GM18870 (cell line): ENCODE results near the gene OR51A2.
"Not testable (repeated sequence)": the region's sequence is repeated elsewhere in the genome, so short reads cannot be mapped to it uniquely, and the experiment has no call there.

Experiments
- ATAC-seq: cut with Tn5 transposase; IDR thresholded peaks from one replicate; pipeline ENCODE4 v1.9.1; 2021; ENCODE audit warnings: moderate library complexity; ENCODE audit not compliant: unreplicated experiment

The OR51A2 gene

DNA sequence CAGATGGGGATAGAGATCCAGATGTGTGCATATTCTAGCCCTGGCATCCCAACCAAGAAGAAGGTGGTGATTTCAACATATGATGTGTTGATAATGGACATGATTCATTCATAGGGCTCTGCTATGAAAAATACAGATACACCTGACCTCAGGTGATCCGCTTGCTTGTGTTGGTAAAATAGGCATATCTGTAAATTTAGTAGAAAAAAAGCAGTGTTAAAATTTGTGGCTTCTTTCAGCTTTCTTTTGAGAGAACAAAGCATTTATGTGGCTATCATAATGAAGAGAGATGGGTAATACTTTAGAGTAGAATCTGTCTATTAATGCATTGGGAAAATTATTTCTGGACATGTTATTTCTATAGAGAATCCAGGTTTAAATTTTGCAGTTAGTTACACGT, at the start of gene OR51A2:
Gene OR51A2 (minus strand): TSS at position 101 of the 400 bp plus-strand sequence. CDS start 0 bp downstream, at position 101.
- not testable (repeated sequence) for ATAC-seq

DNA sequence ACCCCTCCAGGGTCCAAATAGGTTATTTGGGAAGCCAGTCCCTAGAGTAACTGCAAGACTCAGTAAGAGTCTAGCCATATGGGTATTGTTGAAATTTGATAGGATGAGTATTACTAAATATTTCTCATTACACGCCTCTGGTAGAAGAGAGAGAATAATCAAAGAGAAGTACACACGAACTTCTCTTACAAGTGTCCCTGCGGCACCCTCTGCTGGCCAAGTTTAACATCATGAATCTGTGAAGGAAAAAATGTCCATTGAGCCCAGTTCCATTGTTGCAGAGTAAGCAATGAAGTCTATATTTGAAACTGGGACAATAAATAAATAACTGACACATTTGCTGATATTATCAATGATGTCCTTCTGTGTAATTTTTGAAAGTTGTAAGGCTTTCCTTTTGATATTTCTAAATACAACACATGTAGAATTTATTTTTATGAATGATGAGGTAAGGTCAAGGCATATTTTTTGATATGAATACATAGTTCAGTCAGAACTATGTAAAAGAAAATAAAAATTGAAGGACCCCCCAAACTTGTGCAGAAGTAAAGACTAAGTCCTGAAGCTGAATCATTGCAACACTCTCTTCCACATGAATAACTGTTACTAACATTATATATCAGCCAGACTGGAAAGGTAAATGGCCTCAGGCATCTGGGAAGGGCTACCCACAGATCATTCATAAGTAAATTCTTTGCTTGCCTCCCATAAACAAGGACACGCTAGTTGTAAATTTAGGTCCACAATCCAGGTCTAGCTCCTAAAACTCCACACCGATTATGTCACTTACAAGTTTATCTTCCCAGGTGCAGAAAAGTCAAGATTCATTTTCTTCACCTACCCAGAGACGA, 49.1 kb upstream of the OR51A2 start:
- ATAC-seq = no peak

GRCh38 chr11:4994551-4994950, 39.0 kb upstream of the OR51A2 start, which contains the start of gene OR51L1:
Gene OR51L1 (plus strand): TSS chr11:4994851. CDS start chr11:4998983, 4,132 bp downstream.
- ATAC-seq = no peak

DNA sequence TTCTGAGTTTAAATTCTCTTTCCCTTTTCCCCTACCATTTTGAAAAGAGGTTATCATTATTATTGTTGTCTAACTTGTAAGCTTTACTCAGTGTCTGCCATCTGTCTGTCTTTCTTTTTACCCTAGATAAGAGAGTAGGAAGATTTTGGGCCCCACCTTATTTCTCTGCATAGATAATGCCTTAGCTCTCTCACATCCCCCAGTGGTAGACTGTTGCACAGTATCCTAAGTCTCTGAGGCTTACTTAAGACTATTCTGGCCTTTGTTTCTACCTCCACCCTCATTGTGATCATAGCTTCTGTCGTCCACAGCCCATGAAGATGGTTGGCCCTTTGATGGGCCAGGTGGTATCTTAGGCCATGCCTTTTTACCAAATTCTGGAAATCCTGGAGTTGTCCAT, 35.5 kb upstream of the OR51A2 start:
- no peak for ATAC-seq

DNA sequence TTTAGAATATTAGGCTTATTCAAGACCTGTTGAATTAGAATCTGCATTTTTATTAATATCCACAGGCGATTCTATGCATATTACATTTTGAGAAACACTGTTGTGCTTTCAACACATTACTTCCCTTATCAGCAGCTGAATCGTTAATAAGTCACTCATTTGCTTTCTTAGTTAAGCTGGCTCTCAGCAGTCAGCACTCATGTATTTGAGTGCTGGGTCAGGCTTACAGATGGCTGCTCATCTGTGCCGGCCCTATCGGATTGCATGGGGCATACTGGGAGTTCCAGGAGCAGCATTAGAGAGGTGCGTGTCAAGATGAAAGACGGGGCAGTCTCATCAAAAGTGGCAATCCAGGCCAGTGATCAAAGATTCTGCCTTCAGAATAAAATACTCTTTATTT, 28.3 kb upstream of the OR51A2 start:
- ATAC-seq = no peak

GRCh38 chr11:4982678-4983077, 27.2 kb upstream of the OR51A2 start:
- no peak for ATAC-seq

DNA sequence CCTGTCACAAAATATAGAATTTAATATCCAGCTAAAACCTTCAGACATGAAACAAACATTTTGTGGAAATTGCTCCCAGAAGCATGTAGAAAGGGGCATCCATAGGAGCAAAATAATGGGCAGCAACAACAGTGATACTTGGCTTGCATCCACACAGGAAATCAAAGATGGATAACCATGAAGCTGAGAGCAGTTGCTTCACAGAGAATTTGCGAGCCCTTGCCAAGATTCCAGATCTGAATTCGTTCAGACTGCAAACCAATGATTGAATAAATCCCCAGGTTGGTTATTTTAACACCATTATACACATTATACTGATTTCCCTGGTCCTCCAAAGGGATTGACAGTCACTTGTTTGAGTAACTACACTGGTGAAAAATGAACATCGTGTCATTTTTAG, 23.5 kb upstream of the OR51A2 start:
- no peak for ATAC-seq

DNA sequence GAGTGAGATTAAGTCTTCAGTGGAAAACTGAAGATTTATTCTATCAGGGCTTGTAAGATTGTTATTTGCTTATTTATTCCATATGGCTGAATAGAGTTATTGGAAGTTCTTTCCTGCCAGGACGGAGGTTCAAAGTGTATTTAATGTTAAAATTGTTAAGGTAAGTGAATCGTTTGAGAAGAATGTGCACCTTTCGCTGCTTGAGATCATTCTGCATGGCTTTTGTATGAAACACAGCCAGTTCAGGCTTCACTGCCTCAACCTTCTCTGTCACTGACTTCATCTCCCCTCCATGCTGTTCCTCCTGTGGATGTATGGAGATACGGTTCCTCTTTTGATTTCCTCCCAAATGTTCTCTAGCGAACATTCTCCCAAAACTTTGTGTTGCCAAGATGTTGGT, 19.9 kb upstream of the OR51A2 start:
- no peak for ATAC-seq

GRCh38 chr11:4962816-4963215, 7.3 kb upstream of the OR51A2 start:
- no peak for ATAC-seq

GRCh38 chr11:4960877-4961276, 5.4 kb upstream of the OR51A2 start:
- no peak for ATAC-seq

- no peak for ATAC-seq
Measured at GRCh38 chr11:4957396-4957795, 1.9 kb upstream of the OR51A2 start.

DNA sequence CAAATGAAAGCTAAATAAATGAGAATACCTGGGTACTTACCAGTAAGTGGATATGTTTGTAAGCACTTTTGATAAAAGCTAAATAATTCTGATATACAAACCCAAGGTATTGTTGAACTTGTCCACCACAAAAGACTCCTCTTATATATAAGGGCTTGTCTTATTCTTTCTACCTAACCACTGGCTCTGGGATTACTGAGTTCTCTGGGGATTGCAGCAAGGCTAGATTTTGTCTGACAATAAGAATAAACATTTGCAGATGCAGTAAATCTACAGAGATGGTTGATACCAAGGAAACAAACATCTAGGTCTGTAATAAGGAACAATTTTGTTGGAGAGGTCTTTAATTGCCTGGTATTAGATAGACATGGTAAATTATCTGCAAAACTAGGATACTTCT, 8.0 kb downstream of the OR51A2 start, which contains the start of gene OR51A4:
Gene OR51A4 (minus strand): TSS at position 101 of the 400 bp plus-strand sequence. CDS start 505 bp downstream, outside the sequence.
- ATAC-seq = no peak

GRCh38 chr11:4936745-4937144, 18.8 kb downstream of the OR51A2 start:
- ATAC-seq = no peak

DNA sequence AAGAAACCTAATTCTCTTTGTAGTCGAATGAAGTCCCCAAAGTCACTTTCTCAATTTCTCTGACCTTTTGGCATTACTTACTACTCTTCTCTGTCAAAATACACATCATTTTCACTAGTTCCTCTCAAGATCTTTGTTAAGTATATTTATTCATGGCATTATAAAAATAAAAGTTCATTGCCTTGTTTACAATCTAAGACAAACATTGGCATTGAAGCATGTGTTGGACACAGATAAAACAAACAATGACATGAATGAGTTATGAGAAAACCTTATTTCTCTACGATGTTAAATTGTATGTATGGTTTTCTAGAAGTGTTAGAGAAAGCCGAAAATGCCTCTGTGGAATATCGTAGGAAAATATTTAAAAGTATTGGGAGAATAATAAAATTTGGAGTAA, 22.8 kb downstream of the OR51A2 start:
- ATAC-seq = no peak

DNA sequence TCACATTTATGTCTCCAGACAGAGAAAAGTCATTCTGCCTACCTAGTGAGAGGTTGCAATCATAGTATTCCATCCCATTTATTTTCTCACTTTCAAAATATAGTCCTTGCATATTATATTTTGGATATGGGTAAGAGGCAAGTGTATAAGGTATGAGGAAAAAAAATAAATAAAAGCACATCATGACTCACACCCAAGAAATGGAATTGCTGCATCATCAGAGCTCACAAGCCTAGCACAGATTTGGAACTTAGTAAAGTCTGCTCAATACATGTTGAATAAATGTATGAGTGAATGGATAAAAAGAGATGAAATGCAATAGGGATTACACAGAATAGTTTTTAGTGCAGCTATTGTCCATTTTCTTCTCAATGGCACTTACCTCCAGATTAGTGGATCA, 28.9 kb downstream of the OR51A2 start:
- ATAC-seq = no peak

- ATAC-seq = no peak
Measured at GRCh38 chr11:4924239-4924638, 31.3 kb downstream of the OR51A2 start, which contains the start of gene OR51G1. Gene OR51G1 (minus strand): TSS chr11:4924339. CDS start chr11:4924339, 0 bp downstream.

DNA sequence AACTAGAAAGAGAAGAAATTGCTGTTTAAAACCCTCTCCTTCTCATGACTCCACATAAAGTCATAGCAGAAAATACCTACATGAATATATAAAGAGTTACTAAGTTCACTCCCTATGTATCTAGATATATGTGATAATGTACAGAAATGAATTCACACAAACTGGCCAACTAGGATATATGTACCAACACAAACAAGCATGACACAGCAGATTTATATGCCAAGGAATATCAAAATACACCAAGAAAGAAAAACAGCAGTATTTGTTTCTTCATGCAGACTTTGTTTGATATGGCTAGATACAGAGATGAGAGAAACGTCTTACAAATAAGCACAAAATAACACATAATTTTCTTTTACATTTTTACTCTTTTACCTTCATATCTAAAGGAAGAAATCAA, 33.2 kb downstream of the OR51A2 start:
- no peak for ATAC-seq

DNA sequence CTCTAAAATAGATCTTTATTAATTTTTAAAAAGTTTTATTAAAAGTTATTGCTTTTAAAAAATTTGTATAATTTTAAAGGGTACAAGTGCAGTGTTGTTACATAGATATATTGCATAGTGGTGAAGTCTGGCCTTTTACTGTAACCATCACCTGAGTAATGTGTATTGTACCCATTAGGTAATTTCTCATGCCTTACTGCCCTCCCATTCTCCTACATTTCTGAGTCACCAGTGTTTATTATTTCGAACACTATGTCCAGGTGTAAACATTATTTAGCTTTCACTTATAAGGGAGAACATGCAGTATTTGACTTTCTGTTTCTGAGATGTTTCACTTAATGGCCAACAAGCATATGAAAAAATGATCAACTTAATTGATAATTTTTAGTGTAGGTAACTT, 33.7 kb downstream of the OR51A2 start:
- ATAC-seq = no peak

GRCh38 chr11:4919250-4919649, 36.3 kb downstream of the OR51A2 start, which contains the start of gene OR51G2:
Gene OR51G2 (minus strand): TSS chr11:4919350. CDS start chr11:4915663, 3,687 bp downstream.
- ATAC-seq = no peak

DNA sequence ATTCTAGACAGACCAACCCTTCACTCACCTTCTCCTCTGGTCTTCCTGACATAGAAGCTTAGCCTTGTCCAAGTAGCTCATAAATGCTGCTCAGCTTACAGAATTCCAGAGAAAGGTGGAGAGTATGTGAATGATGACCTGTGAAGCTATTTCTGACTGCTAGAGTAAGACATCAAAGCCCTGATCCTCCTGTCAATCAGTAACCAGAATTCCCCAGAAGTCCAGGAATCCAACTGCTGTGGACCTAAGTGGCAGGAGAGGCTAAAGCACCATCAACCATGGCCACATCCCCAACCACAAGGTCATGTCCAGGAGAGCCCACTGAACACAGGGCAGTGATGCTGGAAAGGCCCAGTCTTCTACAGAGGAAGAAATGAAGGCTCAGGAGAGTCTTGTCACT, 38.9 kb downstream of the OR51A2 start:
- no peak for ATAC-seq
